ENCODE measurements around the gene CCNG2. TPM values are rescaled to one million over a fixed set of nuclear protein-coding genes. Genes with fewer than 3 reads are reported as not detected.
"Not testable (repeated sequence)": the region's sequence is repeated elsewhere in the genome, so short reads cannot be mapped to it uniquely, and the experiment has no call there.

The CCNG2 gene
- total RNA-seq, 3 donors from 2014 or later (not counting 1 experiment from before 2014, with no cell fraction given): 35.5 to 91.5 (median 40.6) TPM

- Histone ChIP-seq H3K9me3 (ENCODE audit: control insufficient read depth, insufficient read depth, low read length) (no peaks in the 10 kb centered on the region), H3K4me1 (ENCODE audit: control insufficient read depth, insufficient read depth, low read length) (peaks cover 20% of the 10 kb centered on the region), H3K4me3 (ENCODE audit: low read length) (no peak overlapping the region), H3K27ac (ENCODE audit: low read length) (peak overlapping the region; percentile 76), H3K36me3 (ENCODE audit: control insufficient read depth, insufficient read depth, low read length) (no peaks in the 10 kb centered on the region), H3K27me3 (ENCODE audit: control insufficient read depth, insufficient read depth, low read length) (no peaks in the 10 kb centered on the region)
- DNase-seq (no peak), ATAC-seq (peak; percentile 29 to 68 (median 58))
- peak overlapping the region; percentile 1 for H3K4me3 Mint-ChIP-seq
- intact Hi-C loops (cut with micrococcal nuclease): no loop called here
- no peaks in the 10 kb centered on the region for H3K9me3 Mint-ChIP-seq
- H3K4me1 Mint-ChIP-seq: peaks cover 13 to 14% of the 10 kb centered on the region in 2 donors
- H3K27me3 Mint-ChIP-seq (ENCODE audit: low read depth in 2 of 2): peaks cover 0 to 3% of the 10 kb centered on the region in 2 donors
- peak overlapping the region; percentile 50 to 71 for H3K27ac Mint-ChIP-seq
- no peak for TF ChIP-seq CTCF (IDR thresholded peaks at IDR 0.05)
- H3K36me3 Mint-ChIP-seq: no peaks in the 10 kb centered on the region
- 9% methylated on average over 1 of the region's 2 CpGs for WGBS (ENCODE audit: insufficient coverage)
Measured at GRCh38 chr4:77127215-77127614, 29.8 kb upstream of the CCNG2 start.

GRCh38 chr4:77127837-77128621 is 29.0 kb upstream of the CCNG2 start:
- Histone ChIP-seq H3K36me3 (ENCODE audit: control insufficient read depth, insufficient read depth, low read length) (no peaks in the 10 kb centered on the region), H3K27me3 (ENCODE audit: control insufficient read depth, insufficient read depth, low read length) (no peaks in the 10 kb centered on the region), H3K4me1 (ENCODE audit: control insufficient read depth, insufficient read depth, low read length) (peaks cover 20% of the 10 kb centered on the region), H3K4me3 (ENCODE audit: low read length) (no peak overlapping the region), H3K9me3 (ENCODE audit: control insufficient read depth, insufficient read depth, low read length) (no peaks in the 10 kb centered on the region), H3K27ac (ENCODE audit: low read length) (peak overlapping the region; percentile 76)
- DNase-seq (no peak), ATAC-seq (peak in 1 of 3 donors; percentile 39)
- intact Hi-C loops (cut with micrococcal nuclease): no loop called here
- Mint-ChIP-seq H3K36me3 (no peaks in the 10 kb centered on the region), H3K27ac (peak overlapping the region; percentile 50 to 71), H3K4me1 (peaks cover 13 to 14% of the 10 kb centered on the region in 2 donors), H3K27me3 (ENCODE audit: low read depth in 2 of 2) (peaks cover 0 to 3% of the 10 kb centered on the region in 2 donors), H3K4me3 (no peak overlapping the region), H3K9me3 (no peaks in the 10 kb centered on the region)
- 69% methylated on average over 10 of the region's 11 CpGs for WGBS (ENCODE audit: insufficient coverage)
- no peak for TF ChIP-seq CTCF (IDR thresholded peaks at IDR 0.05)

- H3K9me3 Mint-ChIP-seq: no peaks in the 10 kb centered on the region
- no peaks in the 10 kb centered on the region for H3K27me3 ChIP-seq (ENCODE audit: control insufficient read depth, insufficient read depth, low read length)
- ATAC-seq (no peak), DNase-seq (no peak)
- H3K4me3 ChIP-seq (ENCODE audit: low read length): no peak overlapping the region
- no peaks in the 10 kb centered on the region for H3K36me3 ChIP-seq (ENCODE audit: control insufficient read depth, insufficient read depth, low read length)
- peaks cover 7% of the 10 kb centered on the region in 2 donors for H3K4me1 Mint-ChIP-seq
- H3K27ac ChIP-seq (ENCODE audit: low read length): no peak overlapping the region
- H3K36me3 Mint-ChIP-seq: no peaks in the 10 kb centered on the region
- peaks cover 0 to 3% of the 10 kb centered on the region in 2 donors for H3K27me3 Mint-ChIP-seq (ENCODE audit: low read depth in 2 of 2)
- WGBS (ENCODE audit: insufficient coverage): no CpG with 5 or more reads among the region's 1 CpG
- intact Hi-C loops (cut with micrococcal nuclease): no loop called here
- H3K9me3 ChIP-seq (ENCODE audit: control insufficient read depth, insufficient read depth, low read length): no peaks in the 10 kb centered on the region
- H3K4me1 ChIP-seq (ENCODE audit: control insufficient read depth, insufficient read depth, low read length): peaks cover 7% of the 10 kb centered on the region
- no peak for TF ChIP-seq CTCF (IDR thresholded peaks at IDR 0.05)
- no peak overlapping the region for H3K27ac Mint-ChIP-seq
- H3K4me3 Mint-ChIP-seq: no peak overlapping the region
Measured at GRCh38 chr4:77132652-77133312, 24.2 kb upstream of the CCNG2 start.

GRCh38 chr4:77137448-77137847 is 19.6 kb upstream of the CCNG2 start:
- H3K4me3 Mint-ChIP-seq; H3K27ac Mint-ChIP-seq; H3K9me3 Mint-ChIP-seq; H3K27me3 Mint-ChIP-seq (ENCODE audit: low read depth in 2 of 2); intact Hi-C loops (cut with micrococcal nuclease); H3K4me1 Mint-ChIP-seq; H3K36me3 ChIP-seq (ENCODE audit: control insufficient read depth, insufficient read depth, low read length); H3K27me3 ChIP-seq (ENCODE audit: control insufficient read depth, insufficient read depth, low read length); H3K4me3 ChIP-seq (ENCODE audit: low read length); H3K27ac ChIP-seq (ENCODE audit: low read length); H3K4me1 ChIP-seq (ENCODE audit: control insufficient read depth, insufficient read depth, low read length); DNase-seq; H3K9me3 ChIP-seq (ENCODE audit: control insufficient read depth, insufficient read depth, low read length); H3K36me3 Mint-ChIP-seq: not testable (repeated sequence)
- peak in 2 of 3 donors; percentile 42 to 50 for ATAC-seq
- 17% methylated on average over 6 of the region's 6 CpGs for WGBS (ENCODE audit: insufficient coverage)
